H1 (cell line): ENCODE results near the gene BDKRB1. TPM values are rescaled to one million over a fixed set of nuclear protein-coding genes. Genes with fewer than 3 reads are reported as not detected.

Experiments
- BACH1 ChIP-seq: IDR thresholded peaks from 2 replicates; pipeline ENCODE4 v1.6.1; 2012; ENCODE audit warnings: low read length, improper control_type of control experiment
- EGR1 ChIP-seq: IDR thresholded peaks from 2 replicates; pipeline ENCODE4 v1.6.1; 2011; ENCODE audit warnings: low read depth, low read length, borderline replicate concordance
- HDAC2 ChIP-seq, 2 experiments: fragments of 300-600 bp in 1 of 2; sonication (generic) in 1 of 2; IDR thresholded peaks; 2 replicates each; pipeline ENCODE4 v1.6.1; 2011 to 2012; ENCODE audit warnings: low read depth in 2 of 2, low read length in 2 of 2, mild to moderate bottlenecking in 2 of 2, moderate library complexity in 2 of 2, borderline replicate concordance in 1 of 2, inconsistent platforms in 1 of 2
- PHF8 ChIP-seq: fragments of 200-600 bp; sonication (generic); conservative IDR thresholded peaks from 2 replicates; pipeline ENCODE4 v1.7.1; 2012; ENCODE audit warnings: low read depth, mild to moderate bottlenecking, inconsistent platforms, low read length, moderate library complexity
- POU5F1 ChIP-seq: IDR thresholded peaks from 2 replicates; pipeline ENCODE4 v1.6.1; 2011; ENCODE audit warnings: low read depth, mild to moderate bottlenecking, low read length, moderate library complexity
- SIRT6 ChIP-seq: IDR thresholded peaks from one replicate; pipeline ENCODE4 v1.7.1; 2012; ENCODE audit warnings: low read length, inconsistent platforms
- YY1 ChIP-seq: IDR thresholded peaks from 2 replicates; pipeline ENCODE4 v1.6.1; 2011; ENCODE audit warnings: low read depth, mild to moderate bottlenecking, low read length
- polyA plus RNA-seq, 7 experiments: library from polyadenylated mRNA; depleted of rRNA in 3 of 7; stranded (reverse) in 5 of 7; unstranded in 2 of 7; fragments of >200 nt in 5 of 7; fragments of 200-250 nt in 2 of 7; gene quantifications; 1 replicate in 5 of 7; 2 replicates in 1 of 7; 4 replicates in 1 of 7; pipeline versions ENCODE4 v1.2.1 to v1.2.3, GENCODE V29; 2011 to 2013; ENCODE audit warnings: missing spikeins in 2 of 7, mixed read lengths in 2 of 7
- total RNA-seq: library from RNA; stranded (reverse); fragmentation: NEBNext Ultra II Directional; extraction: Animal tissue kit (Norgen Biotek cat#: 25700); gene quantifications from 2 replicates; pipeline ENCODE4 v1.2.1, GENCODE V29; 2021
- TF ChIP-seq, protein P1 (sequence below): IDR thresholded peaks from 2 replicates; pipeline ENCODE4 v1.6.1; 2011; ENCODE audit warnings: low read length, improper control_type of control experiment

BDKRB1 gene
- total and polyA plus RNA-seq, 2 of the 8 experiments (the other 6 are each of a cell fraction or from before 2014, with no cell fraction given), result 0.27 TPM; not detected in 1

DNA sequence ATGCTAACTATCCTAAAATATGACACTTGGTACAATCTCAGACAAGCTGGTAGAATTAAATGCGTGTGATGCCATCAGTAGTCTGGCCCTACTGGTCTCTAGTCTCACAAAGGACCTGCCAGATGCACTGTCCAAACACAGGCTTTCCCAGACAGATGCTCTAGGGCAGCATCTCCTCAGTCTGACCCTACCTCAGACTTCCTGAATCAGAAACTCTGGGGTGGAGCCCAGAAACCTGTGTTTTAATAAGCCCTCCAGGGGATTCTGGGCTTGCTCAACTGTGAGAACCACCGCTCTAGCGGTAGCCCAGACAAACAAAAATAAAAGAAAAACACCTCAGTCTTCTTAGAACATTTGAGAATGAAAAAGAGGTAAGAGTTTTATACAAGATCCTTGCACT lies 48.0 kb downstream of the BDKRB1 start (continued):
- TF ChIP-seq HDAC2 (IDR thresholded peaks at IDR 0.05; ENCODE audit: borderline replicate concordance in 1 of 2, low read depth in 2 of 2, low read length in 2 of 2) (no peak), POU5F1 (no peak), PHF8 (no peak), BACH1 (no peak), YY1 (no peak), SIRT6 (no peak), EGR1 (no peak)
- TF ChIP-seq, protein P1, sequence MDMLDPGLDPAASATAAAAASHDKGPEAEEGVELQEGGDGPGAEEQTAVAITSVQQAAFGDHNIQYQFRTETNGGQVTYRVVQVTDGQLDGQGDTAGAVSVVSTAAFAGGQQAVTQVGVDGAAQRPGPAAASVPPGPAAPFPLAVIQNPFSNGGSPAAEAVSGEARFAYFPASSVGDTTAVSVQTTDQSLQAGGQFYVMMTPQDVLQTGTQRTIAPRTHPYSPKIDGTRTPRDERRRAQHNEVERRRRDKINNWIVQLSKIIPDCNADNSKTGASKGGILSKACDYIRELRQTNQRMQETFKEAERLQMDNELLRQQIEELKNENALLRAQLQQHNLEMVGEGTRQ, result no peak
- TF ChIP-seq, all 59 proteins: peak for 0
